Measurements from ENCODE around the gene DNPH1. TPM values are rescaled to one million over a fixed set of nuclear protein-coding genes. Genes with fewer than 3 reads are reported as not detected.

DNPH1 gene
- total and polyA plus RNA-seq, 4 experiments from 2014 or later = 32.8 to 159 (median 64.1) TPM

DNA sequence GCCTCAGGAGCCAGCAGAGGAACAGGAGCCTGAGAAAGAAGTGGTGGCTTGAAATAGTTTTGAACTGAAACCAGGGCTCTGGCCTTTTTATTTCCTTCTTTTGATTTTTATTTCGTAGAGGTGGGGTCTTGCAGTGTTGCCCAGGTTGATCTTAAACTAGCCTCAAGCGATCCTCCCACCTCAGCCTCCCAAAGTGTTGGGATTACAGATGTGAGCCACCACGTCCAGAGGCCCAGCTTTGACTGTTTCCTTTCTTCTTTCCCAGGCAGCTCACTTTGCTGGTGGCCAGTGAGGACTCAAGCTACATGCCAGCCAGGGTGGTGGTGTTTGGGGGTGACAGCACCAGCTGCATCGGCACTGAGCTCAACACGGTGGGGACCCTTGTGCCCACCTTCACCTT lies 26.8 kb downstream of the DNPH1 start:
- Mint-ChIP-seq H3K9me3 (no peaks in the 10 kb centered on the region), H3K27me3 (no peaks in the 10 kb centered on the region), H3K27ac (peak overlapping the region in 1 of 7 donors; percentile 41), H3K36me3 (peaks cover 38 to 51% of the 10 kb centered on the region in 2 donors), H3K4me3 (no peak overlapping the region), H3K4me1 (peaks cover 0 to 1% (median 0%) of the 10 kb centered on the region in 4 donors)
- DNase-seq = no peak
- no peaks in the 10 kb centered on the region for H3K4me1 ChIP-seq (ENCODE audit: insufficient read depth, low read length)
- intact Hi-C loops (cut with micrococcal nuclease) = no loop called here
- H3K36me3 ChIP-seq (ENCODE audit: insufficient read depth, low read length) = peaks cover 21% of the 10 kb centered on the region
- no peaks in the 10 kb centered on the region for H3K9me3 ChIP-seq (ENCODE audit: control insufficient read depth in 1 of 2, low read length in 2 of 2)
- CTCF ChIA-PET (ENCODE audit: partially characterized antibody) = no interaction called here
- POLR2A ChIA-PET (ENCODE audit: partially characterized antibody) = interaction anchor here (0.7 kb wide), 1 partner anchor 22 kb away, joined by 4 read pairs; no protein-coding TSS in a partner anchor
- H3K4me3 ChIP-seq (ENCODE audit: low read length in 2 of 2) = no peak overlapping the region
- no peaks in the 10 kb centered on the region for H3K27me3 ChIP-seq (ENCODE audit: insufficient read depth, low read length)
- no peak overlapping the region for H3K27ac ChIP-seq (ENCODE audit: low read depth, low read length)

DNA sequence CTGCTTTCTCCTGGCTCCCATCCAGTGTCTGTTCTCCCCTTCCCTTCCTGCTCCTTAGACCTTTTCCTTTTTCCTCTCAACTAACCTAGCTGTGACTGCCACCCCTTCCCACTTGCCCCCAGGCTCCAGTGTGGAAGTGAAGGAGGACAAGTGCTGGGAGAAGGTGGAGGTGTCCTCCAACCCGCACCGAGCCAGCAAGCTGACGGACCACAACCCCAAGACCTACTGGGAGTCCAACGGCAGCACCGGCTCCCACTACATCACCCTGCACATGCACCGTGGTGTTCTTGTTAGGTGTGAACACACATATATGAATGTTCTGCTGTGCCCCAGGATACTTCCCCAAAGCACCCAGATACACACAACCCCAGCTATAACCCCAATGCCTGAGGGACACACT lies 28.7 kb downstream of the DNPH1 start:
- Mint-ChIP-seq H3K9me3 (no peaks in the 10 kb centered on the region), H3K27me3 (no peaks in the 10 kb centered on the region), H3K4me1 (peaks cover 0 to 1% (median 0%) of the 10 kb centered on the region in 4 donors), H3K27ac (peak overlapping the region in 3 of 7 donors; percentile 1 to 59 (median 58)), H3K4me3 (no peak overlapping the region), H3K36me3 (peaks cover 41 to 57% of the 10 kb centered on the region in 2 donors)
- no peaks in the 10 kb centered on the region for H3K27me3 ChIP-seq (ENCODE audit: insufficient read depth, low read length)
- H3K4me3 ChIP-seq (ENCODE audit: low read length in 2 of 2) = no peak overlapping the region
- POLR2A ChIA-PET (ENCODE audit: partially characterized antibody) = no interaction called here
- peaks cover 34% of the 10 kb centered on the region for H3K36me3 ChIP-seq (ENCODE audit: insufficient read depth, low read length)
- CTCF ChIA-PET (ENCODE audit: partially characterized antibody) = interaction anchor here (1.9 kb wide), 1 partner anchor 29 kb away, joined by 5 read pairs; the partner anchor contains the start of gene DNPH1
- H3K27ac ChIP-seq (ENCODE audit: low read depth, low read length) = no peak overlapping the region
- H3K4me1 ChIP-seq (ENCODE audit: insufficient read depth, low read length) = no peaks in the 10 kb centered on the region
- no peaks in the 10 kb centered on the region for H3K9me3 ChIP-seq (ENCODE audit: control insufficient read depth in 1 of 2, low read length in 2 of 2)
- intact Hi-C loops (cut with micrococcal nuclease) = no loop called here
- no peak for DNase-seq

DNA sequence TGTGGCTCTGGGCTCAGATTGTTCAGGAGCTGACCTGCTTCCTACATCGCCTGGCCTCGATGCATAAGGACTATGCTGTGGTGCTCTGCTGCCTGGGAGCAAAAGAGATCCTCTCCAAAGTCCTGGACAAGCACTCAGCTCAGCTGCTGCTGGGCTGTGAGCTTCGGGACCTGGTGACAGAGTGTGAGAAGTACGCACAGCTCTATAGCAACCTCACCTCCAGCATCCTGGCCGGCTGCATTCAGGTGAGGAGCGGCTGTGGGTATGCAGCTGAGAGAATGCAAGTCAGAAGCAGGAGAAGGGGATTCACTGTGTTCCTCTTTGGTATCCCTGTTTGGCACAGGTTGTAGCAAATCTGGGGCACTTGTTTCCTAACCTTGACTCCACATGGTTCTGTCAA lies 29.4 kb downstream of the DNPH1 start:
- no peak overlapping the region for H3K4me3 Mint-ChIP-seq
- DNase-seq = no peak
- ChIA-PET POLR2A (ENCODE audit: partially characterized antibody) (no interaction called here), CTCF (ENCODE audit: partially characterized antibody) (interaction anchor here (1.9 kb wide), 1 partner anchor 30 kb away, joined by 5 read pairs; the partner anchor contains the start of gene DNPH1)
- Histone ChIP-seq H3K4me1 (ENCODE audit: insufficient read depth, low read length) (no peaks in the 10 kb centered on the region), H3K36me3 (ENCODE audit: insufficient read depth, low read length) (peaks cover 39% of the 10 kb centered on the region), H3K27ac (ENCODE audit: low read depth, low read length) (no peak overlapping the region), H3K4me3 (ENCODE audit: low read length in 2 of 2) (no peak overlapping the region), H3K27me3 (ENCODE audit: insufficient read depth, low read length) (no peaks in the 10 kb centered on the region), H3K9me3 (ENCODE audit: control insufficient read depth in 1 of 2, low read length in 2 of 2) (no peaks in the 10 kb centered on the region)
- H3K4me1 Mint-ChIP-seq = peaks cover 0 to 3% (median 0%) of the 10 kb centered on the region in 4 donors
- H3K27ac Mint-ChIP-seq = peak overlapping the region in 3 of 7 donors; percentile 19 to 80 (median 50)
- H3K9me3 Mint-ChIP-seq = no peaks in the 10 kb centered on the region
- peaks cover 42 to 58% of the 10 kb centered on the region in 2 donors for H3K36me3 Mint-ChIP-seq
- no peaks in the 10 kb centered on the region for H3K27me3 Mint-ChIP-seq
- intact Hi-C loops (cut with micrococcal nuclease) = no loop called here

DNA sequence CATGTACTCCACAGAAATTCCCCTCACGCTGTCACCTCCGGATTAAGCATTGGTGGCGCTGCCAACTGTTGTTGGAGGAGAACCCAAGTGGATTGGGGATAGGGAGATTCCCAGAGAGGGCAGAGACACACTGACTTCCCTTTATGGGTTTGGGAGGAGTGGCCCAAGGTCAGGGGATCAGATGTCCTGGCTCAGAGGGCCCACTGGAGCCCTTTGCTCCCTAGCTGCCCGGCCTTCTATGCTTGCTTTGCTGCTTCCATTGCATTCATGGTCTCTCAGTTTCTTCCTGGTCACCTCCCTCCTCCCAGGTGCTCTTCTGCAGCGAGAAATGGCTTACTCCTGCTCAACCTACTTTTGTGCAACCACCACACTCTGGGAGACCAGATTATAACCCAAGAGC lies 32.9 kb downstream of the DNPH1 start:
- Histone ChIP-seq H3K4me1 (ENCODE audit: insufficient read depth, low read length) (no peaks in the 10 kb centered on the region), H3K36me3 (ENCODE audit: insufficient read depth, low read length) (peaks cover 39% of the 10 kb centered on the region), H3K9me3 (ENCODE audit: control insufficient read depth in 1 of 2, low read length in 2 of 2) (no peaks in the 10 kb centered on the region), H3K27ac (ENCODE audit: low read depth, low read length) (no peak overlapping the region), H3K4me3 (ENCODE audit: low read length in 2 of 2) (no peak overlapping the region), H3K27me3 (ENCODE audit: insufficient read depth, low read length) (no peaks in the 10 kb centered on the region)
- no peak for DNase-seq
- intact Hi-C loops (cut with micrococcal nuclease) = no loop called here
- H3K9me3 Mint-ChIP-seq = no peaks in the 10 kb centered on the region
- no peak overlapping the region for H3K4me3 Mint-ChIP-seq
- CTCF ChIA-PET (ENCODE audit: partially characterized antibody) = no interaction called here
- peaks cover 50 to 62% of the 10 kb centered on the region in 2 donors for H3K36me3 Mint-ChIP-seq
- no peaks in the 10 kb centered on the region for H3K27me3 Mint-ChIP-seq
- POLR2A ChIA-PET (ENCODE audit: partially characterized antibody) = no interaction called here
- peak overlapping the region in 4 of 7 donors; percentile 18 to 80 (median 70) for H3K27ac Mint-ChIP-seq
- peaks cover 0 to 5% (median 1%) of the 10 kb centered on the region in 4 donors for H3K4me1 Mint-ChIP-seq

DNA sequence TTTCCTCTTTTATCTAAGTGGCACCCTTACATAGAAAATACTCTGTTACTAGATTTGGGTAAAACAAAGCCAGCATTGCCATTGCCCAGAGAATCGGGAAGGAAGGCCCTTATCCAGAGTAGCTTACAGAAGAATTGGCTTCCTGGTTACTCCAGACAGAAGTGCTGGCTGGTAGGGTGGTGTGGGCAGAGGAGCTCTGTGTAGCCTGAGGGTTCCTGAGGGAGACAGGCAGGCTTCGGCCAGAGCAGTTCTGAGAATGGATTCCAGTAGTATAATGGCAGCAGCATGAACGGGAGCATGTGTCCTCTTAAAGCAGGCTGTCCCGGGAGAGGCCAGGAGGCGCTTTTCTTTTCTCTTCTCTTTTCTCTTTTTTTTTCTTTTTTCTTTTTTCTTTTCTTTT lies 35.4 kb downstream of the DNPH1 start:
- peak overlapping the region in 1 of 8 donors; percentile 60 for H3K4me3 Mint-ChIP-seq
- H3K9me3 Mint-ChIP-seq = no peaks in the 10 kb centered on the region
- H3K4me3 ChIP-seq (ENCODE audit: low read length in 2 of 2) = no peak overlapping the region
- no peaks in the 10 kb centered on the region for H3K27me3 ChIP-seq (ENCODE audit: insufficient read depth, low read length)
- DNase-seq = no peak
- peaks cover 29% of the 10 kb centered on the region for H3K36me3 ChIP-seq (ENCODE audit: insufficient read depth, low read length)
- H3K27me3 Mint-ChIP-seq = no peaks in the 10 kb centered on the region
- H3K9me3 ChIP-seq (ENCODE audit: control insufficient read depth in 1 of 2, low read length in 2 of 2) = no peaks in the 10 kb centered on the region
- H3K27ac ChIP-seq (ENCODE audit: low read depth, low read length) = no peak overlapping the region
- intact Hi-C loops (cut with micrococcal nuclease) = no loop called here
- peaks cover 4% of the 10 kb centered on the region for H3K4me1 ChIP-seq (ENCODE audit: insufficient read depth, low read length)
- ChIA-PET POLR2A (ENCODE audit: partially characterized antibody) (no interaction called here), CTCF (ENCODE audit: partially characterized antibody) (no interaction called here)
- peaks cover 0 to 11% (median 9%) of the 10 kb centered on the region in 4 donors for H3K4me1 Mint-ChIP-seq
- H3K27ac Mint-ChIP-seq = no peak overlapping the region
- peaks cover 46 to 53% of the 10 kb centered on the region in 2 donors for H3K36me3 Mint-ChIP-seq

DNA sequence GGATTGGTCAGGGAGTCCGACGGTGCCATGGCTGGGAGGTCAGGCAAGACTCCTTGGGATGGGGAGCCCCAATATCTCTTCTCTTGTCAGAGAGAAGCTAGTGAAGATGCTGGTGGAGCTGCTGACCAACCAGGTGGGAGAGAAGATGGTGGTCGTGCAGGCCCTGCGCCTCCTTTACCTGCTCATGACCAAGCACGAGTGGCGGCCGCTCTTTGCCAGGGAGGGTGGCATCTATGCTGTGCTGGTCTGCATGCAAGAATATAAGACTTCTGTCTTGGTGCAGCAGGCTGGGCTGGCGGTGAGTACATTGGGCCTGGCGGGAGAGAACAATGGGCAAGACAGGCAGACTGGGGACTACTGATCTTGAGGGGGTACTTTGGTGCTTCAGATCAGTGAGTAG lies 36.4 kb downstream of the DNPH1 start:
- Histone ChIP-seq H3K4me1 (ENCODE audit: insufficient read depth, low read length) (peaks cover 4% of the 10 kb centered on the region), H3K27me3 (ENCODE audit: insufficient read depth, low read length) (no peaks in the 10 kb centered on the region), H3K36me3 (ENCODE audit: insufficient read depth, low read length) (peaks cover 29% of the 10 kb centered on the region), H3K4me3 (ENCODE audit: low read length in 2 of 2) (no peak overlapping the region), H3K9me3 (ENCODE audit: control insufficient read depth in 1 of 2, low read length in 2 of 2) (no peaks in the 10 kb centered on the region), H3K27ac (ENCODE audit: low read depth, low read length) (no peak overlapping the region)
- no peak overlapping the region for H3K4me3 Mint-ChIP-seq
- ChIA-PET POLR2A (ENCODE audit: partially characterized antibody) (no interaction called here), CTCF (ENCODE audit: partially characterized antibody) (interaction anchor here (1.0 kb wide), 1 partner anchor 36 kb away, joined by 3 read pairs; no protein-coding TSS in a partner anchor)
- no peaks in the 10 kb centered on the region for H3K27me3 Mint-ChIP-seq
- peaks cover 51 to 62% of the 10 kb centered on the region in 2 donors for H3K36me3 Mint-ChIP-seq
- H3K9me3 Mint-ChIP-seq = no peaks in the 10 kb centered on the region
- intact Hi-C loops (cut with micrococcal nuclease) = no loop called here
- peak overlapping the region in 3 of 7 donors; percentile 57 to 78 (median 77) for H3K27ac Mint-ChIP-seq
- peaks cover 5 to 17% (median 9%) of the 10 kb centered on the region in 4 donors for H3K4me1 Mint-ChIP-seq
- no peak for DNase-seq

DNA sequence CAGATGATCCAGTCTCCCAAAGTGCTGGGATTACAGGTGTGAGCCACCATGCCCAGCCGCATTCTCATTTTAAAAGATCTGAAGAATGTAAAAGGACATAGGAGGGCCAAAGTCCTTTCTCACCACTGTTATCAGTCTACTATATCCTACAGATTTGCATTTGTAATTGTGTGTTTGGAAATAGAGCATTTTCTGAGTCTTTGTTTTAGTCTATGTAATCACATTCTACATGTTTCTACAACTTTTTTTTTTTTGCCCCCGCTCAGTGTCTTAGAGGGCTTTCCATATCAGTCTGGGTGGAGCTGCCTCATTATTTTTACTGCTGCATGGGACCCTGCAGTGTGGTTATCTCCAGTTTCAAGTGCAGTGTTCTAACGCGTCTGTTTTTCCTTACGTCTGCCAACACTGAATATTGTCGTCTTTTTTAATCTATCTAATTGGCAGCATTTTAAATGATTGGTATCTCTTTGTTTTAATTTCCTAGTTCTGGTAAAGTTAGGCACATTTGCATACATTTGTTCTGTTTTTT lies 39.4 kb downstream of the DNPH1 start:
- H3K36me3 ChIP-seq (ENCODE audit: insufficient read depth, low read length) = peaks cover 31% of the 10 kb centered on the region
- peak overlapping the region in 1 of 7 donors; percentile 72 for H3K27ac Mint-ChIP-seq
- H3K36me3 Mint-ChIP-seq = peaks cover 50 to 58% of the 10 kb centered on the region in 2 donors
- ChIA-PET POLR2A (ENCODE audit: partially characterized antibody) (no interaction called here), CTCF (ENCODE audit: partially characterized antibody) (no interaction called here)
- H3K4me1 ChIP-seq (ENCODE audit: insufficient read depth, low read length) = peaks cover 24% of the 10 kb centered on the region
- no peaks in the 10 kb centered on the region for H3K27me3 Mint-ChIP-seq
- DNase-seq = no peak
- H3K27me3 ChIP-seq (ENCODE audit: insufficient read depth, low read length) = no peaks in the 10 kb centered on the region
- H3K9me3 ChIP-seq (ENCODE audit: control insufficient read depth in 1 of 2, low read length in 2 of 2) = no peaks in the 10 kb centered on the region
- H3K27ac ChIP-seq (ENCODE audit: low read depth, low read length) = no peak overlapping the region
- no peak overlapping the region for H3K4me3 ChIP-seq (ENCODE audit: low read length in 2 of 2)
- intact Hi-C loops (cut with micrococcal nuclease) = no loop called here
- no peak overlapping the region for H3K4me3 Mint-ChIP-seq
- no peaks in the 10 kb centered on the region for H3K9me3 Mint-ChIP-seq
- H3K4me1 Mint-ChIP-seq = peaks cover 19 to 35% (median 24%) of the 10 kb centered on the region in 4 donors
